GM12878 (cell line): ENCODE data around the gene BPTF. TPM values are rescaled to one million over a fixed set of nuclear protein-coding genes. Genes with fewer than 3 reads are reported as not detected.

ENCODE experiments used
- ATAC-seq: fragments of 200-7000 bp; cut with Tn5 transposase; 3 replicates; pipeline ENCODE4 v1.9.1; 2020; ENCODE audit warnings: mild to moderate bottlenecking, moderate library complexity
- BruUV-seq: library from RNA; stranded (reverse); fragments of 400-500 nt; replicated peaks from 2 replicates; lab custom pipeline; 2021; lab: Mats Ljungman, UMichigan
- CTCF ChIA-PET: fragments of 300-600 bp; sonication (Branson Sonifier 250); formaldehyde crosslinking; extraction: SDS; loops from one replicate; lab custom pipeline; 2021; ENCODE audit warnings: inconsistent platforms; lab: Yijun Ruan, JAX
- POLR2A ChIA-PET: fragments of 350-600 bp; formaldehyde crosslinking; extraction: SDS; loops from one replicate; lab custom pipeline; 2021; ENCODE audit warnings: inconsistent platforms; lab: Charles Lee
- RAD21 ChIA-PET: fragments of 300-600 bp; sonication (Branson Sonifier 250); formaldehyde crosslinking; loops from one replicate; lab custom pipeline; 2023; ENCODE audit warnings: antibody characterized with exemption; ENCODE audit not compliant: unreplicated experiment; lab: Charles Lee
- SMC1A ChIA-PET: fragments of 300-600 bp; sonication (Branson Sonifier 250); formaldehyde crosslinking; loops from one replicate; lab custom pipeline; 2023; ENCODE audit not compliant: unreplicated experiment, uncharacterized antibody; lab: Charles Lee
- DNase-seq: peaks from one replicate; pipeline ENCODE4 v3.0.0-alpha.2; 2011; ENCODE audit warnings: low read depth, low spot score
- FAIRE-seq: peaks from 3 replicates; lab custom pipeline; 2011; peaks lifted over from hg19 to GRCh38; lab: Jason Lieb, UNC
- H2AFZ ChIP-seq: 2 replicates; pipeline ENCODE4 v1.6.0; 2011; ENCODE audit warnings: low read depth, low read length, control low read depth; ENCODE audit not compliant: control insufficient read depth
- H3K27ac ChIP-seq: 2 replicates; pipeline ENCODE4 v1.5.1; 2011; ENCODE audit warnings: control low read depth; ENCODE audit not compliant: control insufficient read depth, insufficient read depth
- H3K27me3 ChIP-seq, 2 experiments: replicated peaks in 1 of 2; 2 replicates each; pipeline versions ENCODE4 v1.6.0 to v1.6.1; 2011; ENCODE audit warnings: low read length in 1 of 2; ENCODE audit not compliant: control insufficient read depth in 2 of 2, insufficient read depth in 2 of 2
- H3K36me3 ChIP-seq, 2 experiments: 2 replicates each; pipeline ENCODE4 v1.5.1; 2011; ENCODE audit warnings: low read length in 1 of 2; ENCODE audit not compliant: control insufficient read depth in 2 of 2, insufficient read depth in 2 of 2
- H3K4me1 ChIP-seq: 2 replicates; pipeline ENCODE4 v1.6.1; 2011; ENCODE audit warnings: mild to moderate bottlenecking, low read length, moderate library complexity, mixed read lengths; ENCODE audit not compliant: control insufficient read depth, insufficient read depth
- H3K4me2 ChIP-seq: 2 replicates; pipeline ENCODE4 v1.6.0; 2011; ENCODE audit warnings: control low read depth; ENCODE audit not compliant: control insufficient read depth, insufficient read depth
- H3K4me3 ChIP-seq: fragments of 200-600 bp; sonication (generic); 2 replicates; pipeline ENCODE4 v1.5.1; 2016
- H3K79me2 ChIP-seq: 2 replicates; pipeline ENCODE4 v1.6.0; 2011; ENCODE audit warnings: low read length; ENCODE audit not compliant: control insufficient read depth, insufficient read depth
- H3K9ac ChIP-seq: 2 replicates; pipeline ENCODE4 v1.8.0; 2011; ENCODE audit warnings: low read length, control low read depth, mixed read lengths; ENCODE audit not compliant: control insufficient read depth, insufficient read depth
- H3K9me3 ChIP-seq: replicated peaks from 3 replicates; pipeline ENCODE4 v1.5.1; 2011; ENCODE audit warnings: mild to moderate bottlenecking, low read length; ENCODE audit not compliant: control insufficient read depth, insufficient read depth
- H4K20me1 ChIP-seq: 2 replicates; pipeline ENCODE4 v1.6.0; 2011; ENCODE audit not compliant: control insufficient read depth, insufficient read depth
- ATF7 ChIP-seq: fragments of 450-650 bp; IDR thresholded peaks from 2 replicates; pipeline ENCODE4 v1.6.1; 2016; ENCODE audit warnings: low read depth, mild to moderate bottlenecking
- BACH1 ChIP-seq: fragments of 450-650 bp; IDR thresholded peaks from 2 replicates; pipeline ENCODE4 v1.6.1; 2017; ENCODE audit warnings: mild to moderate bottlenecking, borderline replicate concordance
- CBX5 ChIP-seq: sonication (generic); IDR thresholded peaks from 2 replicates; pipeline ENCODE4 v1.6.1; 2016; ENCODE audit warnings: low read depth, moderate library complexity, mild to moderate bottlenecking, inconsistent platforms
- HDAC2 ChIP-seq: fragments of 200-600 bp; sonication (generic); IDR thresholded peaks from 2 replicates; pipeline ENCODE4 v1.6.1; 2017
- HDAC6 ChIP-seq: fragments of 200-600 bp; sonication (generic); IDR thresholded peaks from one replicate; pipeline ENCODE4 v1.8.0; 2017; ENCODE audit warnings: antibody characterized with exemption; ENCODE audit not compliant: unreplicated experiment
- JUNB ChIP-seq: IDR thresholded peaks from 2 replicates; pipeline ENCODE4 v1.6.1; 2016; ENCODE audit warnings: antibody characterized with exemption, mild to moderate bottlenecking
- KLF5 ChIP-seq: fragments of 450-650 bp; IDR thresholded peaks from 2 replicates; pipeline ENCODE4 v1.6.1; 2014; ENCODE audit warnings: mild to moderate bottlenecking; ENCODE audit not compliant: partially characterized antibody
- MAX ChIP-seq: IDR thresholded peaks from 2 replicates; pipeline ENCODE4 v1.6.1; 2012; ENCODE audit warnings: low read depth, low read length, improper control_type of control experiment
- RUNX3 ChIP-seq: IDR thresholded peaks from 2 replicates; pipeline ENCODE4 v1.6.1; 2012; ENCODE audit warnings: low read length, inconsistent platforms
- WGBS: methylation state at CpG from one replicate; pipeline ENCODE4 v1.1.6; 2016; ENCODE audit warnings: low lambda C conversion rate; ENCODE audit not compliant: insufficient replicate concordance, insufficient coverage; ENCODE audit errors: missing lambda C conversion rate; 5-methylcytosine and 5-hydroxymethylcytosine counted together
- in situ Hi-C: fragments of 300-500 bp; cut with MboI; formaldehyde crosslinking; loops from 9 replicates; pipeline ENCODE4 v1.14.3; 2018; ENCODE audit warnings: mixed read lengths
- intact Hi-C: fragments of 100-400 bp; cut with micrococcal nuclease; formaldehyde crosslinking; loops from one replicate; pipeline ENCODE4 v1.14.2; 2022; ENCODE audit not compliant: unreplicated experiment
- polyA plus RNA-seq, 11 experiments: library from polyadenylated mRNA; depleted of rRNA in 4 of 11; unstranded in 6 of 11; stranded (reverse) in 5 of 11; fragments of >200 nt; fragmentation: Nextera tagmentation in 4 of 11; fragmentation: Illumina TruSeq in 1 of 11; extraction: Ambion mirVana in 4 of 11; extraction: Trizol in 1 of 11; gene quantifications; 1 replicate in 1 of 11; 2 replicates in 10 of 11; pipeline versions ENCODE4 v1.2.1 to v1.2.3, GENCODE V29; 2011 to 2016; ENCODE audit warnings: inconsistent platforms in 2 of 11, missing spikeins in 2 of 11, low read depth in 1 of 11
- total RNA-seq, 4 experiments: library from RNA; depleted of rRNA in 3 of 4; stranded (reverse); fragments of >200 nt in 3 of 4; fragmentation: Illumina TruSeq in 1 of 4; extraction: Trizol in 1 of 4; gene quantifications; 2 replicates each; pipeline versions ENCODE4 v1.2.1 to v1.2.3, GENCODE V29; 2013 to 2021
- TF ChIP-seq, protein P1 (sequence below): fragments of 450-650 bp; IDR thresholded peaks from 2 replicates; pipeline ENCODE4 v1.6.1; 2017; ENCODE audit warnings: mild to moderate bottlenecking, moderate library complexity
- TF ChIP-seq, protein P2 (sequence below): fragments of 450-650 bp; IDR thresholded peaks from 2 replicates; pipeline ENCODE4 v1.6.1; 2016; ENCODE audit warnings: mild to moderate bottlenecking
- TF ChIP-seq, protein P3 (sequence below): fragments of 450-650 bp; formaldehyde crosslinking; IDR thresholded peaks from 2 replicates; pipeline ENCODE4 v1.4.0; 2020; ENCODE audit warnings: mild to moderate bottlenecking, moderate library complexity
- TF ChIP-seq, protein P4 (sequence below): fragments of 450-650 bp; IDR thresholded peaks from 2 replicates; pipeline ENCODE4 v1.6.1; 2017; ENCODE audit warnings: low read depth, mild to moderate bottlenecking, moderate library complexity

BPTF gene
- total and polyA plus RNA-seq, 10 of the 15 experiments (the other 5 are each of a cell fraction or from before 2014, with no cell fraction given) = 19.4 to 78.3 (median 44.8) TPM

DNA sequence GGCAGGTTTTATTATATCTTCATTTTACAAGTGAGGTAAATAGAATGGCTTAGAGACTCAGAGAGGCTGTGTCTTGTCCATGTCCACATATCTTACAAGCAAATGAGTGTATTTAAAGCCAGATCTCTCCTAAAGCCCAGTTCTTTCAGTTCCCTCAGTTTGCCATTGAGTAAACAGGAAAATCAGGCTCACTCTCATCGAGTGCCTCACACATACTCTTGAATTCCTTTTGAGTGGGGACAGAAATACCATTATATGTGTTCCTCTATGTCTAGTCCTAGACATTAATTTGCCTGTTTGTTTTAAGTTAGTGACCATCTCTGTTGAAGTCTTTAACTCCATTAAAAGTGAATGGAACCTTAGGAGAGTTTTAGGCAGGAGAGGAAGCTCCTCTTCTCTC lies 40.1 kb downstream of the BPTF start (continued):
- TF ChIP-seq, protein P1, sequence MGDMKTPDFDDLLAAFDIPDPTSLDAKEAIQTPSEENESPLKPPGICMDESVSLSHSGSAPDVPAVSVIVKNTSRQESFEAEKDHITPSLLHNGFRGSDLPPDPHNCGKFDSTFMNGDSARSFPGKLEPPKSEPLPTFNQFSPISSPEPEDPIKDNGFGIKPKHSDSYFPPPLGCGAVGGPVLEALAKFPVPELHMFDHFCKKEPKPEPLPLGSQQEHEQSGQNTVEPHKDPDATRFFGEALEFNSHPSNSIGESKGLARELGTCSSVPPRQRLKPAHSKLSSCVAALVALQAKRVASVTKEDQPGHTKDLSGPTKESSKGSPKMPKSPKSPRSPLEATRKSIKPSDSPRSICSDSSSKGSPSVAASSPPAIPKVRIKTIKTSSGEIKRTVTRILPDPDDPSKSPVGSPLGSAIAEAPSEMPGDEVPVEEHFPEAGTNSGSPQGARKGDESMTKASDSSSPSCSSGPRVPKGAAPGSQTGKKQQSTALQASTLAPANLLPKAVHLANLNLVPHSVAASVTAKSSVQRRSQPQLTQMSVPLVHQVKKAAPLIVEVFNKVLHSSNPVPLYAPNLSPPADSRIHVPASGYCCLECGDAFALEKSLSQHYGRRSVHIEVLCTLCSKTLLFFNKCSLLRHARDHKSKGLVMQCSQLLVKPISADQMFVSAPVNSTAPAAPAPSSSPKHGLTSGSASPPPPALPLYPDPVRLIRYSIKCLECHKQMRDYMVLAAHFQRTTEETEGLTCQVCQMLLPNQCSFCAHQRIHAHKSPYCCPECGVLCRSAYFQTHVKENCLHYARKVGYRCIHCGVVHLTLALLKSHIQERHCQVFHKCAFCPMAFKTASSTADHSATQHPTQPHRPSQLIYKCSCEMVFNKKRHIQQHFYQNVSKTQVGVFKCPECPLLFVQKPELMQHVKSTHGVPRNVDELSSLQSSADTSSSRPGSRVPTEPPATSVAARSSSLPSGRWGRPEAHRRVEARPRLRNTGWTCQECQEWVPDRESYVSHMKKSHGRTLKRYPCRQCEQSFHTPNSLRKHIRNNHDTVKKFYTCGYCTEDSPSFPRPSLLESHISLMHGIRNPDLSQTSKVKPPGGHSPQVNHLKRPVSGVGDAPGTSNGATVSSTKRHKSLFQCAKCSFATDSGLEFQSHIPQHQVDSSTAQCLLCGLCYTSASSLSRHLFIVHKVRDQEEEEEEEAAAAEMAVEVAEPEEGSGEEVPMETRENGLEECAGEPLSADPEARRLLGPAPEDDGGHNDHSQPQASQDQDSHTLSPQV = no peak
- TF ChIP-seq HDAC2 = no peak
- no peak for TF ChIP-seq BACH1

- Histone ChIP-seq H3K4me2 (no peak overlapping the region), H3K27ac (no peak overlapping the region), H3K79me2 (peaks cover 32% of the 10 kb centered on the region), H4K20me1 (no peaks in the 10 kb centered on the region), H3K36me3 (peaks cover 2% of the 10 kb centered on the region in 2 experiments; a peak in 3 of 4 replicates), H2AFZ (no peak overlapping the region), H3K4me3 (no peak overlapping the region), H3K9ac (no peak overlapping the region), H3K4me1 (peaks cover 7% of the 10 kb centered on the region; the same call in 1 of the 2 replicates), H3K27me3 (no peaks in the 10 kb centered on the region), H3K9me3 (no peaks in the 10 kb centered on the region)
- ATAC-seq = no peak
- ChIA-PET CTCF (no interaction called here), SMC1A (no interaction called here), POLR2A (no interaction called here), RAD21 (no interaction called here)
- BruUV-seq = no TSS peak
- DNase-seq = no peak
- TF ChIP-seq ATF7 = no peak
- no peak for TF ChIP-seq CBX5
- no peak for TF ChIP-seq JUNB
- TF ChIP-seq KLF5 = no peak
- TF ChIP-seq HDAC6 = no peak
- TF ChIP-seq, protein P2, sequence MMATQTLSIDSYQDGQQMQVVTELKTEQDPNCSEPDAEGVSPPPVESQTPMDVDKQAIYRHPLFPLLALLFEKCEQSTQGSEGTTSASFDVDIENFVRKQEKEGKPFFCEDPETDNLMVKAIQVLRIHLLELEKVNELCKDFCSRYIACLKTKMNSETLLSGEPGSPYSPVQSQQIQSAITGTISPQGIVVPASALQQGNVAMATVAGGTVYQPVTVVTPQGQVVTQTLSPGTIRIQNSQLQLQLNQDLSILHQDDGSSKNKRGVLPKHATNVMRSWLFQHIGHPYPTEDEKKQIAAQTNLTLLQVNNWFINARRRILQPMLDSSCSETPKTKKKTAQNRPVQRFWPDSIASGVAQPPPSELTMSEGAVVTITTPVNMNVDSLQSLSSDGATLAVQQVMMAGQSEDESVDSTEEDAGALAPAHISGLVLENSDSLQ = no peak
- no peak for TF ChIP-seq RUNX3
- TF ChIP-seq, protein P3, sequence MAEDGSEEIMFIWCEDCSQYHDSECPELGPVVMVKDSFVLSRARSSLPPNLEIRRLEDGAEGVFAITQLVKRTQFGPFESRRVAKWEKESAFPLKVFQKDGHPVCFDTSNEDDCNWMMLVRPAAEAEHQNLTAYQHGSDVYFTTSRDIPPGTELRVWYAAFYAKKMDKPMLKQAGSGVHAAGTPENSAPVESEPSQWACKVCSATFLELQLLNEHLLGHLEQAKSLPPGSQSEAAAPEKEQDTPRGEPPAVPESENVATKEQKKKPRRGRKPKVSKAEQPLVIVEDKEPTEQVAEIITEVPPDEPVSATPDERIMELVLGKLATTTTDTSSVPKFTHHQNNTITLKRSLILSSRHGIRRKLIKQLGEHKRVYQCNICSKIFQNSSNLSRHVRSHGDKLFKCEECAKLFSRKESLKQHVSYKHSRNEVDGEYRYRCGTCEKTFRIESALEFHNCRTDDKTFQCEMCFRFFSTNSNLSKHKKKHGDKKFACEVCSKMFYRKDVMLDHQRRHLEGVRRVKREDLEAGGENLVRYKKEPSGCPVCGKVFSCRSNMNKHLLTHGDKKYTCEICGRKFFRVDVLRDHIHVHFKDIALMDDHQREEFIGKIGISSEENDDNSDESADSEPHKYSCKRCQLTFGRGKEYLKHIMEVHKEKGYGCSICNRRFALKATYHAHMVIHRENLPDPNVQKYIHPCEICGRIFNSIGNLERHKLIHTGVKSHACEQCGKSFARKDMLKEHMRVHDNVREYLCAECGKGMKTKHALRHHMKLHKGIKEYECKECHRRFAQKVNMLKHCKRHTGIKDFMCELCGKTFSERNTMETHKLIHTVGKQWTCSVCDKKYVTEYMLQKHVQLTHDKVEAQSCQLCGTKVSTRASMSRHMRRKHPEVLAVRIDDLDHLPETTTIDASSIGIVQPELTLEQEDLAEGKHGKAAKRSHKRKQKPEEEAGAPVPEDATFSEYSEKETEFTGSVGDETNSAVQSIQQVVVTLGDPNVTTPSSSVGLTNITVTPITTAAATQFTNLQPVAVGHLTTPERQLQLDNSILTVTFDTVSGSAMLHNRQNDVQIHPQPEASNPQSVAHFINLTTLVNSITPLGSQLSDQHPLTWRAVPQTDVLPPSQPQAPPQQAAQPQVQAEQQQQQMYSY (CRISPR knock-in tag) = no peak
- TF ChIP-seq, protein P4, sequence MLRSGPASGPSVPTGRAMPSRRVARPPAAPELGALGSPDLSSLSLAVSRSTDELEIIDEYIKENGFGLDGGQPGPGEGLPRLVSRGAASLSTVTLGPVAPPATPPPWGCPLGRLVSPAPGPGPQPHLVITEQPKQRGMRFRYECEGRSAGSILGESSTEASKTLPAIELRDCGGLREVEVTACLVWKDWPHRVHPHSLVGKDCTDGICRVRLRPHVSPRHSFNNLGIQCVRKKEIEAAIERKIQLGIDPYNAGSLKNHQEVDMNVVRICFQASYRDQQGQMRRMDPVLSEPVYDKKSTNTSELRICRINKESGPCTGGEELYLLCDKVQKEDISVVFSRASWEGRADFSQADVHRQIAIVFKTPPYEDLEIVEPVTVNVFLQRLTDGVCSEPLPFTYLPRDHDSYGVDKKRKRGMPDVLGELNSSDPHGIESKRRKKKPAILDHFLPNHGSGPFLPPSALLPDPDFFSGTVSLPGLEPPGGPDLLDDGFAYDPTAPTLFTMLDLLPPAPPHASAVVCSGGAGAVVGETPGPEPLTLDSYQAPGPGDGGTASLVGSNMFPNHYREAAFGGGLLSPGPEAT = no peak
- TF ChIP-seq MAX = no peak
- FAIRE-seq = no peak
- intact Hi-C loops (no loop called here), in situ Hi-C loops (no loop called here)
- 93% methylated on average over 4 of the region's 4 CpGs for WGBS
These were observed 42.3 kb downstream of the BPTF start for GRCh38 chr17:67867591-67867990.
